SW 1271 (cell line): ENCODE measurements around the gene ZNF629.

ENCODE experiments used
- DNase-seq, 2 experiments: peaks; one replicate each; lab custom pipeline; 2025; lab: John Stamatoyannopoulos, UW

The ZNF629 gene

GRCh38 chr16:30748634-30749445, 38.2 kb downstream of the ZNF629 start:
- DNase-seq = peak in 1 of 2 experiments; percentile 37

- DNase-seq = peak; percentile 98 to 99
Observed at GRCh38 chr16:30747799-30748633, 39.0 kb downstream of the ZNF629 start, which contains the start of gene PHKG2. Gene PHKG2, plus strand, starts transcription at chr16:30748425. Its CDS starts 396 bp downstream, at chr16:30748821.

- no peak for DNase-seq
Observed at GRCh38 chr16:30747331-30747730, 39.7 kb downstream of the ZNF629 start.

- DNase-seq = no peak
Observed at GRCh38 chr16:30746638-30747175, 40.3 kb downstream of the ZNF629 start.

- no peak for DNase-seq
Observed at GRCh38 chr16:30745082-30745481, 41.9 kb downstream of the ZNF629 start.

GRCh38 chr16:30744183-30744582, 42.8 kb downstream of the ZNF629 start:
- no peak for DNase-seq

- DNase-seq = no peak
Observed at GRCh38 chr16:30743716-30744115, 43.3 kb downstream of the ZNF629 start.

- DNase-seq = peak; percentile 64 to 90
Observed at GRCh38 chr16:30741461-30741914, 45.5 kb downstream of the ZNF629 start.

GRCh38 chr16:30740364-30741251, 46.4 kb downstream of the ZNF629 start:
- DNase-seq = peak; percentile 71 to 74

- no peak for DNase-seq
Observed at GRCh38 chr16:30738984-30739951, 47.7 kb downstream of the ZNF629 start.

- DNase-seq = no peak
Observed at GRCh38 chr16:30737794-30738648, 49.0 kb downstream of the ZNF629 start.

- no peak for DNase-seq
Observed at GRCh38 chr16:30736995-30737793, 49.8 kb downstream of the ZNF629 start.

- DNase-seq = no peak
Observed at GRCh38 chr16:30731411-30731810, 55.6 kb downstream of the ZNF629 start.

GRCh38 chr16:30728899-30729672, 57.9 kb downstream of the ZNF629 start:
- DNase-seq = no peak
